ENCODE results near the gene CALM3.

Gene CALM3

GRCh38 chr19:46634045-46634655 is 33.0 kb downstream of the CALM3 start:
- H3K27me3 ChIP-seq (replicated peaks in 2 of 5; ENCODE audit: control insufficient read depth in 4 of 5, insufficient read depth in 5 of 5, low read length in 4 of 5), result peaks cover 0 to 42% (median 9%) of the 10 kb centered on the region in 5 experiments
- peak overlapping the region in 5 of 7 experiments; percentile 37 to 76 (median 58) for H3K4me3 ChIP-seq (ENCODE audit: control insufficient read depth in 1 of 7, extremely low read depth in 1 of 7, insufficient read depth in 4 of 7, low read depth in 2 of 7, low read length in 6 of 7)
- CTCF ChIA-PET, result interaction anchor here (1.0 to 11.3 kb wide), 4 partner anchors 17 to 33 kb away, joined by 3 to 172 read pairs (median 15); partner anchors contain the start of genes CALM3 and DACT3
- POLR2A ChIA-PET, result interaction anchor here (0.9 kb wide), 1 partner anchor 23 kb away, joined by 3 read pairs; no protein-coding TSS in a partner anchor
- H3K27ac ChIP-seq (ENCODE audit: insufficient read depth in 1 of 2, low read depth in 1 of 2, low read length in 2 of 2, poor library complexity in 1 of 2, severe bottlenecking in 2 of 2), result no peak overlapping the region
- no peaks in the 10 kb centered on the region for H3K36me3 ChIP-seq (ENCODE audit: control insufficient read depth in 4 of 4, insufficient read depth in 4 of 4, low read length in 3 of 4)
- peak; percentile 85 to 92 (median 88) for DNase-seq
- no peaks in the 10 kb centered on the region for H3K9me3 ChIP-seq (ENCODE audit: control extremely low read depth in 1 of 5, control insufficient read depth in 4 of 5, insufficient read depth in 2 of 5, low read depth in 1 of 5, low read length in 4 of 5)
- WGBS (ENCODE audit: insufficient coverage), result 0% methylated on average over 20 of the region's 38 CpGs
- H3K4me1 ChIP-seq (ENCODE audit: control extremely low read depth in 1 of 4, control insufficient read depth in 4 of 4, insufficient read depth in 4 of 4, low read length in 3 of 4), result peaks cover 0 to 61% (median 49%) of the 10 kb centered on the region in 4 experiments

DNA sequence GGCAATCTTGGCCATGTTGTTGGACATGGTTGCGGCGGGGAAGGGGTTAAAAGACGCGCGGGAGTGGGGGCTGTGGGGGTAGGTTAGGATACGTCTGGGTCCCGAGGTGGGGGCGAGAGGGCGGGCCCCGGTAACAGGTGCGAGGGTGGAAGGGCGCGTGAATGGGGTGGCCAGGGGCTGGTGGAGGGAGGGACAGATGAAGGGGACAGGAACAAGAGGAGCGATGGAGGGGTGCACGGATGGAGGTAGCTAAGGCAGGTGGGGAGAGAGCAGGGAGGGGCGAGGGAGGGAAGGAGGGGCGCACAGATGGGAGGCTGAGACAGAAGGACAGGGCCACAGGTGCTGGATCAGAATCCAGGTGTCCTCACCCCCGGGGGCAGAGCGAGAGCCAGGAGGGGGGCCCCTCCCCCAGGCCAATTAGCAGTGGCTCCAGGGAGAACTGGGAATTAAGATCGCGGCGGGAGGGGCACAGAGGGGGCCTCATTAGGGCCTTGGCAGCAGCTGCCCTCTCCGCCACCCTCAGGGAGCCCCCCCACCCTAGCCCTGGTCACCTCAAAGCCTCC is 33.6 kb downstream of the CALM3 start:
- ChIA-PET CTCF (interaction anchor here (1.0 to 1.6 kb wide), 2 partner anchors 18 to 34 kb away, joined by 3 to 5 read pairs; partner anchors contain the start of gene CALM3), POLR2A (interaction anchor here (0.9 kb wide), 1 partner anchor 24 kb away, joined by 3 read pairs; no protein-coding TSS in a partner anchor)
- Histone ChIP-seq H3K4me1 (ENCODE audit: control extremely low read depth in 1 of 4, control insufficient read depth in 4 of 4, insufficient read depth in 4 of 4, low read length in 3 of 4) (peaks cover 0 to 61% (median 51%) of the 10 kb centered on the region in 4 experiments), H3K9me3 (ENCODE audit: control extremely low read depth in 1 of 5, control insufficient read depth in 4 of 5, insufficient read depth in 2 of 5, low read depth in 1 of 5, low read length in 4 of 5) (no peaks in the 10 kb centered on the region), H3K27me3 (replicated peaks in 2 of 5; ENCODE audit: control insufficient read depth in 4 of 5, insufficient read depth in 5 of 5, low read length in 4 of 5) (peaks cover 0 to 46% (median 9%) of the 10 kb centered on the region in 5 experiments), H3K4me3 (ENCODE audit: control insufficient read depth in 1 of 7, extremely low read depth in 1 of 7, insufficient read depth in 4 of 7, low read depth in 2 of 7, low read length in 6 of 7) (peak overlapping the region in 2 of 7 experiments; percentile 32 to 38), H3K36me3 (ENCODE audit: control insufficient read depth in 4 of 4, insufficient read depth in 4 of 4, low read length in 3 of 4) (no peaks in the 10 kb centered on the region), H3K27ac (ENCODE audit: insufficient read depth in 1 of 2, low read depth in 1 of 2, low read length in 2 of 2, poor library complexity in 1 of 2, severe bottlenecking in 2 of 2) (no peak overlapping the region)
- DNase-seq, result no peak
- WGBS (ENCODE audit: insufficient coverage), result 3% methylated on average over 18 of the region's 23 CpGs

GRCh38 chr19:46635920-46636761 is 35.0 kb downstream of the CALM3 start, which contains the start of gene GNG8:
Gene GNG8, minus strand, starts transcription at chr19:46636202. Its CDS starts 1,520 bp downstream, at chr19:46634682.
- CTCF ChIA-PET, result interaction anchor here (0.6 to 2.0 kb wide), 3 partner anchors 19 to 25 kb away, joined by 3 to 6 read pairs (median 5); no protein-coding TSS in a partner anchor
- Histone ChIP-seq H3K36me3 (ENCODE audit: control insufficient read depth in 4 of 4, insufficient read depth in 4 of 4, low read length in 3 of 4) (no peaks in the 10 kb centered on the region), H3K27ac (ENCODE audit: insufficient read depth in 1 of 2, low read depth in 1 of 2, low read length in 2 of 2, poor library complexity in 1 of 2, severe bottlenecking in 2 of 2) (no peak within 1 kb of the TSS), H3K27me3 (replicated peaks in 2 of 5; ENCODE audit: control insufficient read depth in 4 of 5, insufficient read depth in 5 of 5, low read length in 4 of 5) (peaks cover 0 to 57% (median 16%) of the 10 kb centered on the region in 5 experiments), H3K4me1 (ENCODE audit: control extremely low read depth in 1 of 4, control insufficient read depth in 4 of 4, insufficient read depth in 4 of 4, low read length in 3 of 4) (peaks cover 3 to 51% (median 42%) of the 10 kb centered on the region in 4 experiments), H3K4me3 (ENCODE audit: control insufficient read depth in 1 of 7, extremely low read depth in 1 of 7, insufficient read depth in 4 of 7, low read depth in 2 of 7, low read length in 6 of 7) (no peak within 1 kb of the TSS), H3K9me3 (ENCODE audit: control extremely low read depth in 1 of 5, control insufficient read depth in 4 of 5, insufficient read depth in 2 of 5, low read depth in 1 of 5, low read length in 4 of 5) (no peaks in the 10 kb centered on the region)
- WGBS (ENCODE audit: insufficient coverage), result 40% methylated on average over 18 of the region's 34 CpGs
- DNase-seq, result peak in 2 of 3 donors; percentile 42 to 62
- POLR2A ChIA-PET, result no interaction called here

- Histone ChIP-seq H3K9me3 (ENCODE audit: control extremely low read depth in 1 of 5, control insufficient read depth in 4 of 5, insufficient read depth in 2 of 5, low read depth in 1 of 5, low read length in 4 of 5) (no peaks in the 10 kb centered on the region), H3K36me3 (ENCODE audit: control insufficient read depth in 4 of 4, insufficient read depth in 4 of 4, low read length in 3 of 4) (no peaks in the 10 kb centered on the region), H3K4me3 (ENCODE audit: control insufficient read depth in 1 of 7, extremely low read depth in 1 of 7, insufficient read depth in 4 of 7, low read depth in 2 of 7, low read length in 6 of 7) (no peak overlapping the region), H3K27me3 (replicated peaks in 2 of 5; ENCODE audit: control insufficient read depth in 4 of 5, insufficient read depth in 5 of 5, low read length in 4 of 5) (peaks cover 0 to 62% (median 12%) of the 10 kb centered on the region in 5 experiments), H3K27ac (ENCODE audit: insufficient read depth in 1 of 2, low read depth in 1 of 2, low read length in 2 of 2, poor library complexity in 1 of 2, severe bottlenecking in 2 of 2) (no peak overlapping the region), H3K4me1 (ENCODE audit: control extremely low read depth in 1 of 4, control insufficient read depth in 4 of 4, insufficient read depth in 4 of 4, low read length in 3 of 4) (peaks cover 3 to 48% (median 38%) of the 10 kb centered on the region in 4 experiments)
- ChIA-PET POLR2A (no interaction called here), CTCF (interaction anchor here (0.9 to 2.0 kb wide), 5 partner anchors 14 to 26 kb away, joined by 3 to 7 read pairs (median 6); no protein-coding TSS in a partner anchor)
- DNase-seq, result no peak
- WGBS (ENCODE audit: insufficient coverage), result 91% methylated on average over 14 of the region's 14 CpGs
Observed at GRCh38 chr19:46637224-46637623, 36.1 kb downstream of the CALM3 start.

DNA sequence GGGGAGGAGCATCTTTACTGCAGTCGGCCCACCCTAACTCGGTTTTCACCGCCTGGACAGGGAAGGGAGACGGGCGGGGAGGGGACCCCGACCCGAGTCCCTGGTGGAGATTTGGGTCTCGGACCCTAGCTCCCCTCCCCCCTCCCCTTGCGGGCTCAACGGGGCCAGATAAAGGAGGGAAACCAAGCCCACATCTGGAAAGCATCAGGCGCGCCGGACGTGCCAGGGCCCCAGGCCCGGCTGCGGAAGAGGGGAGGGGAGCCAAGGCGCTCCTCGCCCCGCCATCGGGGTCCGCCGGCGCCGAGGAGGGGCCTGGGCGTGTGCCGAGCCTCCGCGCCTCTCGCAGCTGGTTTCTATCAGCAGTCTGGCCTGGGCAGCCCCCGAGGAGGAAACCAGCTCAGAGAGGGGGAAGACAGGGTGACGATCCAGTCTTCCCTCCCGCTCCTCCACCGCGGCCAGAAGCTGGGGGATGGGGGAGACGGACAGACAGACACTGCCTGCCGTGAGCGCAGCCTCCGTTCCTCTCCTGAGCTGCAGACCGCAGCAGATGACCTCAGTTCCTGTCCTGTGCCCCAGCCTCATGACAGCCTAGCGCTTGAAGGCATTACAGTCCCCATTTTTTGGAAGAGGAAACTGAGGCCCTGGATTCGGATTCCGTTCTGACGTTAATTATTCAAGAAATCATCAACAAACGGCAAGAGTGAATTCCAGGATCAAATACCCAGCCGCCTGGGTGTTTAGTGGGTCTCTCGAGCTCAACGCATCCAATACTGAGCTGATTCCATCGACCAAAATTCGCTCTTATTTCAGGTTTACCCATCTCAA is 38.4 kb downstream of the CALM3 start:
- peak in 2 of 3 donors; percentile 71 to 83 for DNase-seq
- H3K4me3 ChIP-seq (ENCODE audit: control insufficient read depth in 1 of 7, extremely low read depth in 1 of 7, insufficient read depth in 4 of 7, low read depth in 2 of 7, low read length in 6 of 7), result peak overlapping the region; percentile 18 to 69 (median 57)
- H3K36me3 ChIP-seq (ENCODE audit: control insufficient read depth in 4 of 4, insufficient read depth in 4 of 4, low read length in 3 of 4), result no peaks in the 10 kb centered on the region
- WGBS (ENCODE audit: insufficient coverage), result 6% methylated on average over 32 of the region's 49 CpGs
- H3K9me3 ChIP-seq (ENCODE audit: control extremely low read depth in 1 of 5, control insufficient read depth in 4 of 5, insufficient read depth in 2 of 5, low read depth in 1 of 5, low read length in 4 of 5), result no peaks in the 10 kb centered on the region
- no peak overlapping the region for H3K27ac ChIP-seq (ENCODE audit: insufficient read depth in 1 of 2, low read depth in 1 of 2, low read length in 2 of 2, poor library complexity in 1 of 2, severe bottlenecking in 2 of 2)
- ChIA-PET CTCF (interaction anchor here (0.9 to 1.7 kb wide), 3 partner anchors 9 to 88 kb away, joined by 3 to 4 read pairs (median 3); no protein-coding TSS in a partner anchor), POLR2A (interaction anchor here (0.7 to 0.9 kb wide), 2 partner anchors 19 to 21 kb away, joined by 3 to 4 read pairs; partner anchors contain the start of gene DACT3)
- peaks cover 3 to 35% (median 27%) of the 10 kb centered on the region in 4 experiments for H3K4me1 ChIP-seq (ENCODE audit: control extremely low read depth in 1 of 4, control insufficient read depth in 4 of 4, insufficient read depth in 4 of 4, low read length in 3 of 4)
- H3K27me3 ChIP-seq (replicated peaks in 2 of 5; ENCODE audit: control insufficient read depth in 4 of 5, insufficient read depth in 5 of 5, low read length in 4 of 5), result peaks cover 0 to 52% (median 7%) of the 10 kb centered on the region in 5 experiments

DNA sequence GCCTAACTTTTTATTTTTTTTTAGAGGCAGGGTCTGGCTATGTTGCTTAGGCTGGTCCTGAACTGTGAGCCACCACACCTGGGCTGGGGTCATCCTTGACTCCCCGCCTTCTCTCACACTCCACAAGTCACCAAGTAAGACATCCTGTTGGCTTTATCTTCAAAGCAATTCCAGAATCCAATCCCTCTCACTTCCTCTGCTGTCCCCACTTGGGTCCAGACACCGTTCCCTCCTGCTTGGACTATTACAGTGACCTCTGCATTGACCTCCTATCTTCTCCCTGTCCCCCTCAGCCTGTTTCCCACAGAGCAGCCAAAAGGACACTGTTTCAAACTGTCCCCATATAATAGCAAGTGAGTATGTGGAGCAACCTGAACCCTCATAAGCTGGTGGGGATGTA is 39.5 kb downstream of the CALM3 start:
- no peak overlapping the region for H3K4me3 ChIP-seq (ENCODE audit: control insufficient read depth in 1 of 7, extremely low read depth in 1 of 7, insufficient read depth in 4 of 7, low read depth in 2 of 7, low read length in 6 of 7)
- POLR2A ChIA-PET, result interaction anchor here (0.7 to 0.9 kb wide), 2 partner anchors 18 to 20 kb away, joined by 3 to 4 read pairs; partner anchors contain the start of gene DACT3
- CTCF ChIA-PET, result interaction anchor here (1.7 to 2.2 kb wide), 2 partner anchors 10 to 21 kb away, joined by 4 to 5 read pairs; partner anchors contain the start of gene DACT3
- peaks cover 3 to 28% (median 25%) of the 10 kb centered on the region in 4 experiments for H3K4me1 ChIP-seq (ENCODE audit: control extremely low read depth in 1 of 4, control insufficient read depth in 4 of 4, insufficient read depth in 4 of 4, low read length in 3 of 4)
- no peak overlapping the region for H3K27ac ChIP-seq (ENCODE audit: insufficient read depth in 1 of 2, low read depth in 1 of 2, low read length in 2 of 2, poor library complexity in 1 of 2, severe bottlenecking in 2 of 2)
- WGBS (ENCODE audit: insufficient coverage), result 91% methylated on average over 2 of the region's 2 CpGs
- H3K9me3 ChIP-seq (ENCODE audit: control extremely low read depth in 1 of 5, control insufficient read depth in 4 of 5, insufficient read depth in 2 of 5, low read depth in 1 of 5, low read length in 4 of 5), result no peaks in the 10 kb centered on the region
- peaks cover 0 to 44% (median 9%) of the 10 kb centered on the region in 5 experiments for H3K27me3 ChIP-seq (replicated peaks in 2 of 5; ENCODE audit: control insufficient read depth in 4 of 5, insufficient read depth in 5 of 5, low read length in 4 of 5)
- no peak for DNase-seq
- no peaks in the 10 kb centered on the region for H3K36me3 ChIP-seq (ENCODE audit: control insufficient read depth in 4 of 4, insufficient read depth in 4 of 4, low read length in 3 of 4)

Data from common myeloid progenitor, CD34-positive (primary cell).